ENCODE data around the gene ACTN3.

The ACTN3 gene

DNA sequence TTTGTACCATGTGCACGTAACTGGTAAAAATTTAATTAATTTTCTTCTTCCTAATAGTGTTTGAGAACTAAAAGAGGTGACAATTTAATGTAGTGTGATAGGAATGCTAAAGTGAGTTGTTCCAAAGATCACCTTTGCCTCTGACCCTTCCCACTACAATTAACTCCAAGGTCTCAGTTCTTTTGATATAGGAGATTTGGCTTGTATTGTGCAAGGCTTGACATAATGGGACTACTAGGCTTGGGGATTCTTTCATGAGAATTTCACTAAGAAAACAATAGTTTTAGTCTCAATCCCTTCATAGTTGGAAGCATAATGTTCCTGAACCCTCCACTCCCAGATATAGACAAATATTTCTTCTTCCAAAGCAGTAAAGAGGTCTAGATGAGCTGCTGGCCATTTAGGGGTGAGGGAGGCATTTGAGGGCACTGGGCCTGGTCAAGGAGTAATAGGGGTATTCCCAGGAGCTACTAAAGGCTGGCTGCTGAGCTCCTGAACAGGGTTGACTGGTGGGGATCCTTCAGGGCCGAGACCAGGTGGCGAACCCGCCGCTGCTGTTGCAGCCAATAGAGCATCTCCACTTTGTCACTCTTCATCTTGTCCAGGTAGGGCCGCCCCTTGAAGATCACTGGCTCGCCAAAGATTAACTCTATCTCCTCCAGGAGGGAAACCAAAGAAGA is 43.4 kb downstream of the ACTN3 start:
- TF ChIP-seq, protein P1, sequence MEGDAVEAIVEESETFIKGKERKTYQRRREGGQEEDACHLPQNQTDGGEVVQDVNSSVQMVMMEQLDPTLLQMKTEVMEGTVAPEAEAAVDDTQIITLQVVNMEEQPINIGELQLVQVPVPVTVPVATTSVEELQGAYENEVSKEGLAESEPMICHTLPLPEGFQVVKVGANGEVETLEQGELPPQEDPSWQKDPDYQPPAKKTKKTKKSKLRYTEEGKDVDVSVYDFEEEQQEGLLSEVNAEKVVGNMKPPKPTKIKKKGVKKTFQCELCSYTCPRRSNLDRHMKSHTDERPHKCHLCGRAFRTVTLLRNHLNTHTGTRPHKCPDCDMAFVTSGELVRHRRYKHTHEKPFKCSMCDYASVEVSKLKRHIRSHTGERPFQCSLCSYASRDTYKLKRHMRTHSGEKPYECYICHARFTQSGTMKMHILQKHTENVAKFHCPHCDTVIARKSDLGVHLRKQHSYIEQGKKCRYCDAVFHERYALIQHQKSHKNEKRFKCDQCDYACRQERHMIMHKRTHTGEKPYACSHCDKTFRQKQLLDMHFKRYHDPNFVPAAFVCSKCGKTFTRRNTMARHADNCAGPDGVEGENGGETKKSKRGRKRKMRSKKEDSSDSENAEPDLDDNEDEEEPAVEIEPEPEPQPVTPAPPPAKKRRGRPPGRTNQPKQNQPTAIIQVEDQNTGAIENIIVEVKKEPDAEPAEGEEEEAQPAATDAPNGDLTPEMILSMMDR (IDR thresholded peaks at IDR 0.05; ENCODE audit: low read depth, low read length): no peak
- H3K27ac ChIP-seq: no peak overlapping the region; the same call in 1 of the 2 replicates
- H3K4me3 ChIP-seq (ENCODE audit: low read depth, low read length): no peak overlapping the region
- DNase-seq: no peak
- no peaks in the 10 kb centered on the region for H3K36me3 ChIP-seq
- H3K9me3 ChIP-seq (ENCODE audit: severe bottlenecking): peaks cover 40% of the 10 kb centered on the region
- H3K27me3 ChIP-seq (ENCODE audit: insufficient read depth, low read depth, severe bottlenecking): no peaks in the 10 kb centered on the region

DNA sequence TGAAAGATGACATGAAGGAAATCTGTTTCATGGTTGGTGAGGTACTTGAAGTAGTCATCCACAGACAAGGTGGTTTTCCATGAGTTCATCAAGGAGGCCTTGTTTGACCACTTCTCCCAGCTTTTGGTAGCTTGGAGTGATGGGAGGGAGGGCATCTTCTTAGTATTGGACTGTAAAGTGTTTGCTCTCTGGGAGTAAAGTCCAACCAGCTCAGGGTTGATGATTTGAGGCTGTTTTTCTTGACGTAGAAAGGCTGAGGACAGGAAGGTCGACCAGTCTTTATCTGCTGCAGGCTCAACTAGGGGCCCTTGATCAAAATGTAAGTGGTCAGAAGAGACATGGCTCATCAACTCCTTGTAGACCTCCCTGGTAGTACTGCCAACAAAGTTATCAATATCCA is 44.5 kb downstream of the ACTN3 start:
- TF ChIP-seq, protein P1 (IDR thresholded peaks at IDR 0.05; ENCODE audit: low read depth, low read length): no peak
- no peak for DNase-seq
- Histone ChIP-seq H3K27ac (no peak overlapping the region), H3K27me3 (ENCODE audit: insufficient read depth, low read depth, severe bottlenecking) (no peaks in the 10 kb centered on the region), H3K36me3 (no peaks in the 10 kb centered on the region), H3K9me3 (ENCODE audit: severe bottlenecking) (peaks cover 40% of the 10 kb centered on the region), H3K4me3 (ENCODE audit: low read depth, low read length) (no peak overlapping the region)

GRCh38 chr11:66592457-66593302 is 46.0 kb downstream of the ACTN3 start, which contains the start of the genes CCDC87 and CCS:
Gene CCDC87 (minus strand): TSS chr11:66593063. CDS start chr11:66593015, 48 bp downstream.
Gene CCS (plus strand): TSS chr11:66593185. CDS start chr11:66593262, 77 bp downstream.
- TF ChIP-seq, protein P1 (IDR thresholded peaks at IDR 0.05; ENCODE audit: low read depth, low read length): no peak
- no peak within 1 kb of the TSS for H3K27ac ChIP-seq
- no peaks in the 10 kb centered on the region for H3K27me3 ChIP-seq (ENCODE audit: insufficient read depth, low read depth, severe bottlenecking)
- no peak within 1 kb of the TSS for H3K4me3 ChIP-seq (ENCODE audit: low read depth, low read length)
- DNase-seq: no peak
- H3K36me3 ChIP-seq: no peaks in the 10 kb centered on the region
- H3K9me3 ChIP-seq (ENCODE audit: severe bottlenecking): peaks cover 34% of the 10 kb centered on the region

DNA sequence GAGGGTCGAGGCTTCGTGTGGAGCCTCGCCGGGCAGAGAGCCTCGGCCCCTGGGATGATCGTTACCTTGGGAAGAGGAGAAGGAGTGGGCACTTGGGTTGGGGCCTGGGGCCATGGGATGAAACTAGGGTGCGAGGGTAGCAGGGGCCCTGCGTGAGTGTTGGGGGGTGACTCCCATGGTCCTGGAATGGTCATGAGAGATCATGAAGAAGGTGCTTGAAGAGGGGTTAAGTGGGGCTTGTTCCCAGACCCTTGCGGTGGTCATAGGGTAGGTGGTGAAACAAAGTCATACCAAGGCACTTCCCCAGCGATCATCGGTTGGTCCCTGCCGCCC is 46.6 kb downstream of the ACTN3 start:
- Histone ChIP-seq H3K4me3 (ENCODE audit: low read depth, low read length) (no peak overlapping the region), H3K27me3 (ENCODE audit: insufficient read depth, low read depth, severe bottlenecking) (no peaks in the 10 kb centered on the region), H3K27ac (no peak overlapping the region), H3K9me3 (ENCODE audit: severe bottlenecking) (peaks cover 34% of the 10 kb centered on the region), H3K36me3 (no peaks in the 10 kb centered on the region)
- TF ChIP-seq, protein P1 (IDR thresholded peaks at IDR 0.05; ENCODE audit: low read depth, low read length): no peak
- no peak for DNase-seq

DNA sequence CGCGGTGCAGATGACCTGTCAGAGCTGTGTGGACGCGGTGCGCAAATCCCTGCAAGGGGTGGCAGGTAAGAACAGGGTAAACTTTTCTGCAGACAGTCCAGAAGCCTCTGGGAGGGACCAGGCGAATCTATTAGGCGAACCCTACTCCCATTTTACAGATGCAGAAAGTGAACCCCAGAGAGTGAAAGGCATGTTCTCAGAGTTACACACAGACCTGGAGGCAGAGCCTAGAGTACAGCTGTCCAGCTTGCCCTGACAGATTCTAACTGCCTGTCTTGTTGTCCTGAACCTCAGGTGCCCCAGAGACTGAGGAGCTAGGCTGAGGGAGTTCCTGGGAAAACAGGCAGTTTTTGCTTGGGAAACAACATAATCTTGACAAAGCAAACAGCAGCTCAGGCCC is 46.9 kb downstream of the ACTN3 start:
- TF ChIP-seq, protein P1 (IDR thresholded peaks at IDR 0.05; ENCODE audit: low read depth, low read length): no peak
- no peak overlapping the region for H3K27ac ChIP-seq
- H3K4me3 ChIP-seq (ENCODE audit: low read depth, low read length): no peak overlapping the region
- no peaks in the 10 kb centered on the region for H3K27me3 ChIP-seq (ENCODE audit: insufficient read depth, low read depth, severe bottlenecking)
- H3K9me3 ChIP-seq (ENCODE audit: severe bottlenecking): peaks cover 34% of the 10 kb centered on the region
- H3K36me3 ChIP-seq: no peaks in the 10 kb centered on the region
- no peak for DNase-seq

Measured in WERI-Rb-1 (cell line).